Measurements from ENCODE around the gene ZSWIM9. TPM values are rescaled to one million over a fixed set of nuclear protein-coding genes. Genes with fewer than 3 reads are reported as not detected.

Gene ZSWIM9
- polyA plus RNA-seq, 1 of the 3 experiments (the other 2 are of a cell fraction): 2.2 TPM

- peaks cover 9% of the 10 kb centered on the region; the same call in 1 of the 2 replicates for H3K79me2 ChIP-seq (ENCODE audit: insufficient read depth)
- H4K20me1 ChIP-seq (ENCODE audit: insufficient read depth): no peaks in the 10 kb centered on the region
- H3K27me3 ChIP-seq (ENCODE audit: insufficient read depth): no peaks in the 10 kb centered on the region
- H3K4me3 ChIP-seq (ENCODE audit: low read depth in 2 of 2, low read length in 1 of 2): no peak overlapping the region
- no peaks in the 10 kb centered on the region for H3F3A ChIP-seq (replicated peaks; ENCODE audit: insufficient read depth)
- H3K27ac ChIP-seq (ENCODE audit: low read depth in 2 of 2, low read length in 1 of 2): no peak overlapping the region
- no peak for DNase-seq
- peaks cover 0 to 20% of the 10 kb centered on the region in 2 experiments; a peak in 2 of 4 replicates for H3K4me1 ChIP-seq (ENCODE audit: control insufficient read depth in 1 of 2, insufficient read depth in 2 of 2, low read depth in 1 of 2, low read length in 1 of 2)
- TF ChIP-seq SMC3 (IDR thresholded peaks at IDR 0.05; ENCODE audit: low read depth, low read length): no peak
- TF ChIP-seq REST (IDR thresholded peaks at IDR 0.05; ENCODE audit: low read depth, low read length): no peak
- no peak for TF ChIP-seq YY1 (IDR thresholded peaks at IDR 0.05; ENCODE audit: low read depth)
- TF ChIP-seq CHD2 (IDR thresholded peaks at IDR 0.05; ENCODE audit: low read length, partially characterized antibody): no peak
- TF ChIP-seq MEF2A (IDR thresholded peaks at IDR 0.05; ENCODE audit: borderline replicate concordance, low read depth): no peak
- TF ChIP-seq SIN3A (IDR thresholded peaks at IDR 0.05; ENCODE audit: borderline replicate concordance, low read depth, low read length): no peak
- no peak for TF ChIP-seq JUND (IDR thresholded peaks at IDR 0.05)
- TF ChIP-seq, protein P1, sequence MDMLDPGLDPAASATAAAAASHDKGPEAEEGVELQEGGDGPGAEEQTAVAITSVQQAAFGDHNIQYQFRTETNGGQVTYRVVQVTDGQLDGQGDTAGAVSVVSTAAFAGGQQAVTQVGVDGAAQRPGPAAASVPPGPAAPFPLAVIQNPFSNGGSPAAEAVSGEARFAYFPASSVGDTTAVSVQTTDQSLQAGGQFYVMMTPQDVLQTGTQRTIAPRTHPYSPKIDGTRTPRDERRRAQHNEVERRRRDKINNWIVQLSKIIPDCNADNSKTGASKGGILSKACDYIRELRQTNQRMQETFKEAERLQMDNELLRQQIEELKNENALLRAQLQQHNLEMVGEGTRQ (IDR thresholded peaks at IDR 0.05; ENCODE audit: borderline replicate concordance, low read depth, low read length): no peak
- TF ChIP-seq EP300 (IDR thresholded peaks at IDR 0.05; ENCODE audit: borderline replicate concordance in 1 of 2, low read depth in 1 of 2, low read length in 1 of 2): no peak
- no peak for TF ChIP-seq CTCF (IDR thresholded peaks at IDR 0.05)
- TF ChIP-seq RAD21 (IDR thresholded peaks at IDR 0.05; ENCODE audit: low read length): no peak
- no peak for TF ChIP-seq PBX3 (IDR thresholded peaks at IDR 0.05)
- no peak for TF ChIP-seq FOXJ3 (CRISPR knock-in tag; IDR thresholded peaks at IDR 0.05)
- TF ChIP-seq MXI1 (IDR thresholded peaks at IDR 0.05; ENCODE audit: low read depth, low read length): no peak
- no peak for TF ChIP-seq TAF1 (IDR thresholded peaks at IDR 0.05; ENCODE audit: borderline replicate concordance, low read depth, low read length)
- no peaks in the 10 kb centered on the region for H3K9me3 ChIP-seq
- no peak overlapping the region for H3K9ac ChIP-seq
- ChIA-PET CTCF (no interaction called here), POLR2A (no interaction called here)
- 94% methylated on average over 3 of the region's 3 CpGs for WGBS (ENCODE audit: low lambda C conversion rate)
- no peak overlapping the region for H3K4me2 ChIP-seq
- H2AFZ ChIP-seq (ENCODE audit: low read depth): no peak overlapping the region
- no peaks in the 10 kb centered on the region for H3K9me2 ChIP-seq
- H3K36me3 ChIP-seq (replicated peaks in 1 of 2; ENCODE audit: control insufficient read depth in 1 of 2, insufficient read depth in 2 of 2, low read length in 1 of 2): peaks cover 25 to 38% of the 10 kb centered on the region in 2 experiments
Observed at GRCh38 chr19:48247212-48247611, 76.7 kb downstream of the ZSWIM9 start.

Other genes starting within 250 kb of the ZSWIM9 start
- gene BSPH1, start 178.5 kb upstream of the ZSWIM9 start, polyA plus RNA-seq (2012; rRNA removed): not detected in 2 replicates
- gene ELSPBP1, start 176.0 kb upstream of the ZSWIM9 start, polyA plus RNA-seq (2012; rRNA removed): not detected in 2 replicates
- not detected in 2 replicates for gene CABP5, start 126.6 kb upstream of the ZSWIM9 start, polyA plus RNA-seq (2012; rRNA removed)
- gene PLA2G4C, start 59.9 kb upstream of the ZSWIM9 start, polyA plus RNA-seq (2012; rRNA removed): 6.0 and 6.1 TPM in 2 replicates
- 39.6 and 53.0 TPM in 2 replicates for gene LIG1, start 336 bp upstream of the ZSWIM9 start, polyA plus RNA-seq (2012; rRNA removed)
- 16.4 and 21.7 TPM in 2 replicates for gene CARD8, start 85.2 kb downstream of the ZSWIM9 start, polyA plus RNA-seq (2012; rRNA removed)
- 0.47 and 0.61 TPM in 2 replicates for gene ZNF114, start 99.4 kb downstream of the ZSWIM9 start, polyA plus RNA-seq (2012; rRNA removed)
- gene EMP3, start 154.9 kb downstream of the ZSWIM9 start, polyA plus RNA-seq (2012; rRNA removed): 263 and 277 TPM in 2 replicates
- gene TMEM143, start 193.3 kb downstream of the ZSWIM9 start, polyA plus RNA-seq (2012; rRNA removed): 20.2 and 21.9 TPM in 2 replicates
- gene SYNGR4, start 193.7 kb downstream of the ZSWIM9 start, polyA plus RNA-seq (2012; rRNA removed): 0.08 TPM in 1 of 2 replicates, not detected in the other
- gene KDELR1, start 220.9 kb downstream of the ZSWIM9 start, polyA plus RNA-seq (2012; rRNA removed): 119 and 138 TPM in 2 replicates
- 0.54 and 0.92 TPM in 2 replicates for gene GRIN2D, start 223.0 kb downstream of the ZSWIM9 start, polyA plus RNA-seq (2012; rRNA removed)

Data from SK-N-SH (cell line).